ENCODE results near the gene ADAM11. TPM values are rescaled to one million over a fixed set of nuclear protein-coding genes. Genes with fewer than 3 reads are reported as not detected.

ADAM11 gene
- polyA plus RNA-seq, 1 donor (not counting 4 experiments of a cell fraction or from before 2014, with no cell fraction given): 0.03 TPM

DNA sequence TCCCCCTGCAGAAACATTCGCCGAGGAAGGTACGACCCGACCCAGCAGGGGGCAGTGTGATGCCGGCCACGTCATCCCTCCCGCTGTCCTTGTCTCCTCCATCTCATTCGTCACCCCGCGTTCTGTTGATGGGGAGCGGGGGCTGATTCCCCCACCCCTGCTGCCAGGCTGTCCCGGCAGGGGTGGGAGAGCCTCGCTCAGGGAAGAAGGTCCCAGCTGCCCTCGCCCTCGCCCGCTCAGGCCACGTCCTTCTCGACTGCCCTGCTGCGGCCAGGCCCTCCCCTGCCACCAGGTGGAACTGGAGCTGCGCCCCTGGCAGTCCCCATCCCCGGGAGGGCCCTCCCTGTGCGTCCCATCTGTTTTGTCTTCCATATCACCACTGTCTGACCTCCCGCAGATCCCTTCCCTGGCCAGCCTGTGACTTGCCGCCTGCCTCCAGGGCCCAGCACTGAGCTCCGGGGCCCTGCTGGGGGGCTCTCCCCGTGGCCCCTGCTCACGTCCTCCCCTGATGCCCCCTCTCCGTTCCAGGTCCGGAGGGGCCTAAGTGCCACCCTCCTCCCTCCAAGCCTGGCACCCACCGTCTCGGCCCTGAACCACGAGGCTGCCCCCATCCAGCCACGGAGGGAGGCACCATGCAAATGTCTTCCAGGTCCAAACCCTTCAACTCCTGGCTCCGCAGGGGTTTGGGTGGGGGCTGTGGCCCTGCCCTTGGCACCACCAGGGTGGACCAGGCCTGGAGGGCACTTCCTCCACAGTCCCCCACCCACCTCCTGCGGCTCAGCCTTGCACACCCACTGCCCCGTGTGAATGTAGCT, 20.6 kb downstream of the ADAM11 start:
- H4K20me1 ChIP-seq (ENCODE audit: control insufficient read depth, extremely low read depth, insufficient read depth, low read length): no peaks in the 10 kb centered on the region
- peaks cover 13% of the 10 kb centered on the region for H3K27me3 ChIP-seq (ENCODE audit: control insufficient read depth, extremely low read depth, insufficient read depth, low read length)
- peaks cover 17% of the 10 kb centered on the region for H3K4me1 ChIP-seq (ENCODE audit: control insufficient read depth, extremely low read depth, insufficient read depth, low read length)
- no peak overlapping the region for H3K27ac ChIP-seq (ENCODE audit: control insufficient read depth, insufficient read depth, low read length)
- H2AFZ ChIP-seq (ENCODE audit: control insufficient read depth, low read length): peak overlapping the region; percentile 89
- H3K79me2 ChIP-seq (ENCODE audit: control insufficient read depth, insufficient read depth, low read length): no peaks in the 10 kb centered on the region
- peak overlapping the region; percentile 56 for H3K9ac ChIP-seq (ENCODE audit: control insufficient read depth, extremely low read depth, insufficient read depth, low read length)
- H3K36me3 ChIP-seq (ENCODE audit: control insufficient read depth in 2 of 2, extremely low read depth in 1 of 2, insufficient read depth in 2 of 2, low read length in 2 of 2): no peaks in the 10 kb centered on the region
- TF ChIP-seq EZH2 (IDR thresholded peaks at IDR 0.05; ENCODE audit: low read length): no peak
- TF ChIP-seq, protein P1, sequence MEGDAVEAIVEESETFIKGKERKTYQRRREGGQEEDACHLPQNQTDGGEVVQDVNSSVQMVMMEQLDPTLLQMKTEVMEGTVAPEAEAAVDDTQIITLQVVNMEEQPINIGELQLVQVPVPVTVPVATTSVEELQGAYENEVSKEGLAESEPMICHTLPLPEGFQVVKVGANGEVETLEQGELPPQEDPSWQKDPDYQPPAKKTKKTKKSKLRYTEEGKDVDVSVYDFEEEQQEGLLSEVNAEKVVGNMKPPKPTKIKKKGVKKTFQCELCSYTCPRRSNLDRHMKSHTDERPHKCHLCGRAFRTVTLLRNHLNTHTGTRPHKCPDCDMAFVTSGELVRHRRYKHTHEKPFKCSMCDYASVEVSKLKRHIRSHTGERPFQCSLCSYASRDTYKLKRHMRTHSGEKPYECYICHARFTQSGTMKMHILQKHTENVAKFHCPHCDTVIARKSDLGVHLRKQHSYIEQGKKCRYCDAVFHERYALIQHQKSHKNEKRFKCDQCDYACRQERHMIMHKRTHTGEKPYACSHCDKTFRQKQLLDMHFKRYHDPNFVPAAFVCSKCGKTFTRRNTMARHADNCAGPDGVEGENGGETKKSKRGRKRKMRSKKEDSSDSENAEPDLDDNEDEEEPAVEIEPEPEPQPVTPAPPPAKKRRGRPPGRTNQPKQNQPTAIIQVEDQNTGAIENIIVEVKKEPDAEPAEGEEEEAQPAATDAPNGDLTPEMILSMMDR (optimal IDR thresholded peaks at IDR 0.05 in 1 of 3, IDR thresholded peaks at IDR 0.05 in 1 of 3, conservative IDR thresholded peaks at IDR 0.05 in 1 of 3; ENCODE audit: extremely low read depth in 1 of 3, insufficient read depth in 2 of 3, low read length in 3 of 3): peak; percentile 88 to 95 (median 92)
- H3K4me2 ChIP-seq (ENCODE audit: control insufficient read depth, extremely low read depth, insufficient read depth, low read depth, low read length): peak overlapping the region; percentile 91
- no peak for DNase-seq (ENCODE audit: low read depth, low spot score)
- dilution Hi-C loops (cut with MboI; ENCODE audit: extremely low pct_ligation_motif_present, low sequenced_read_pairs): no loop called here
- peak; percentile 26 for FAIRE-seq
- H3K4me3 ChIP-seq (ENCODE audit: control insufficient read depth in 2 of 3, extremely low read depth in 1 of 3, insufficient read depth in 2 of 3, low read depth in 1 of 3, low read length in 3 of 3): peak overlapping the region; percentile 33 to 65 (median 42)
- no peaks in the 10 kb centered on the region for H3K9me3 ChIP-seq (ENCODE audit: control insufficient read depth, low read depth, low read length)
- H3K9me1 ChIP-seq (ENCODE audit: control insufficient read depth, extremely low read depth, insufficient read depth, low read length): no peaks in the 10 kb centered on the region

DNA sequence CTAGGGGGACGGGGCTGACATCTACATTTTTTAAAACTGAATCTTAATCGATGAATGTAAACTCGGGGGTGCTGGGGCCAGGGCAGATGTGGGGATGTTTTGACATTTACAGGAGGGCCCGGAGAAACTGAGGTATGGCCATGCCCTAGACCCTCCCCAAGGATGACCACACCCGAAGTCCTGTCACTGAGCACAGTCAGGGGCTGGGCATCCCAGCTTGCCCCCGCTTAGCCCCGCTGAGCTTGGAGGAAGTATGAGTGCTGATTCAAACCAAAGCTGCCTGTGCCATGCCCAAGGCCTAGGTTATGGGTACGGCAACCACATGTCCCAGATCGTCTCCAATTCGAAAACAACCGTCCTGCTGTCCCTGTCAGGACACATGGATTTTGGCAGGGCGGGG, 21.4 kb downstream of the ADAM11 start:
- Histone ChIP-seq H3K27me3 (ENCODE audit: control insufficient read depth, extremely low read depth, insufficient read depth, low read length) (peaks cover 11% of the 10 kb centered on the region), H4K20me1 (ENCODE audit: control insufficient read depth, extremely low read depth, insufficient read depth, low read length) (no peaks in the 10 kb centered on the region), H3K4me1 (ENCODE audit: control insufficient read depth, extremely low read depth, insufficient read depth, low read length) (peaks cover 10% of the 10 kb centered on the region), H2AFZ (ENCODE audit: control insufficient read depth, low read length) (no peak overlapping the region), H3K79me2 (ENCODE audit: control insufficient read depth, insufficient read depth, low read length) (no peaks in the 10 kb centered on the region), H3K4me2 (ENCODE audit: control insufficient read depth, extremely low read depth, insufficient read depth, low read depth, low read length) (no peak overlapping the region), H3K4me3 (ENCODE audit: control insufficient read depth in 2 of 3, extremely low read depth in 1 of 3, insufficient read depth in 2 of 3, low read depth in 1 of 3, low read length in 3 of 3) (no peak overlapping the region), H3K9me1 (ENCODE audit: control insufficient read depth, extremely low read depth, insufficient read depth, low read length) (no peaks in the 10 kb centered on the region), H3K9me3 (ENCODE audit: control insufficient read depth, low read depth, low read length) (no peaks in the 10 kb centered on the region), H3K36me3 (ENCODE audit: control insufficient read depth in 2 of 2, extremely low read depth in 1 of 2, insufficient read depth in 2 of 2, low read length in 2 of 2) (no peaks in the 10 kb centered on the region), H3K9ac (ENCODE audit: control insufficient read depth, extremely low read depth, insufficient read depth, low read length) (no peak overlapping the region), H3K27ac (ENCODE audit: control insufficient read depth, insufficient read depth, low read length) (no peak overlapping the region)
- dilution Hi-C loops (cut with MboI; ENCODE audit: extremely low pct_ligation_motif_present, low sequenced_read_pairs): no loop called here
- FAIRE-seq: no peak
- no peak for DNase-seq (ENCODE audit: low read depth, low spot score)
- no peak for TF ChIP-seq EZH2 (IDR thresholded peaks at IDR 0.05; ENCODE audit: low read length)
- TF ChIP-seq, protein P1 (optimal IDR thresholded peaks at IDR 0.05 in 1 of 3, IDR thresholded peaks at IDR 0.05 in 1 of 3, conservative IDR thresholded peaks at IDR 0.05 in 1 of 3; ENCODE audit: extremely low read depth in 1 of 3, insufficient read depth in 2 of 3, low read length in 3 of 3): no peak
